Endothelial cell (in vitro differentiated cells): ENCODE measurements around the gene PRAMEF7. TPM values are rescaled to one million over a fixed set of nuclear protein-coding genes. Genes with fewer than 3 reads are reported as not detected.
"Not testable (repeated sequence)": the region's sequence is repeated elsewhere in the genome, so short reads cannot be mapped to it uniquely, and the experiment has no call there.

ENCODE experiments used
- DNase-seq: peaks from one replicate; pipeline ENCODE4 v3.0.0; 2021; ENCODE audit warnings: low spot score
- H3K27ac Mint-ChIP-seq: one replicate; pipeline ENCODE4 v1.8.0; 2021; ENCODE audit warnings: mixed read lengths, inconsistent platforms; ENCODE audit not compliant: unreplicated experiment
- H3K27me3 Mint-ChIP-seq: one replicate; pipeline ENCODE4 v1.8.0; 2021; ENCODE audit warnings: mild to moderate bottlenecking, moderate library complexity, mixed read lengths, inconsistent platforms; ENCODE audit not compliant: unreplicated experiment
- H3K36me3 Mint-ChIP-seq: one replicate; pipeline ENCODE4 v1.8.0; 2021; ENCODE audit warnings: mild to moderate bottlenecking, low read depth, mixed read lengths, inconsistent platforms; ENCODE audit not compliant: unreplicated experiment
- H3K4me1 Mint-ChIP-seq: one replicate; pipeline ENCODE4 v1.8.0; 2021; ENCODE audit warnings: mild to moderate bottlenecking, mixed read lengths, inconsistent platforms; ENCODE audit not compliant: unreplicated experiment
- H3K4me3 Mint-ChIP-seq: one replicate; pipeline ENCODE4 v1.8.0; 2021; ENCODE audit warnings: mild to moderate bottlenecking, mixed read lengths, inconsistent platforms; ENCODE audit not compliant: unreplicated experiment
- H3K9me3 Mint-ChIP-seq: one replicate; pipeline ENCODE4 v1.8.0; 2021; ENCODE audit warnings: mixed read lengths, inconsistent platforms; ENCODE audit not compliant: unreplicated experiment
- long read RNA-seq: library from polyadenylated mRNA; unstranded; transcript quantifications from one replicate; pipeline ENCODE4 v2.0.0, GENCODE V29; 2020; ENCODE audit not compliant: unreplicated experiment
- total RNA-seq: library from RNA; stranded (reverse); fragmentation: NEBNext Ultra II Directional; extraction: Animal tissue kit (Norgen Biotek cat#: 25700); gene quantifications from one replicate; pipeline ENCODE4 v1.2.1, GENCODE V29; 2021; ENCODE audit not compliant: unreplicated experiment

The PRAMEF7 gene
- not detected for total RNA-seq
- long read RNA-seq = 0 reads

- not testable (repeated sequence) for H3K27me3 Mint-ChIP-seq, H3K9me3 Mint-ChIP-seq, H3K36me3 Mint-ChIP-seq, H3K4me3 Mint-ChIP-seq, H3K4me1 Mint-ChIP-seq, DNase-seq, H3K27ac Mint-ChIP-seq
These were observed at the start of gene PRAMEF7 for GRCh38 chr1:12916310-12916709. PRAMEF7 (plus strand) TSS chr1:12916610; CDS start chr1:12917693, 1,083 bp downstream.

GRCh38 chr1:12878453-12878852 is 38.0 kb upstream of the PRAMEF7 start:
- DNase-seq, H3K4me1 Mint-ChIP-seq, H3K9me3 Mint-ChIP-seq, H3K27ac Mint-ChIP-seq, H3K27me3 Mint-ChIP-seq, H3K36me3 Mint-ChIP-seq, H3K4me3 Mint-ChIP-seq: not testable (repeated sequence)

- H3K36me3 Mint-ChIP-seq, DNase-seq, H3K27ac Mint-ChIP-seq, H3K4me1 Mint-ChIP-seq, H3K4me3 Mint-ChIP-seq, H3K9me3 Mint-ChIP-seq, H3K27me3 Mint-ChIP-seq: not testable (repeated sequence)
These were observed 30.3 kb upstream of the PRAMEF7 start, which contains the start of gene PRAMEF4 for GRCh38 chr1:12886101-12886500. PRAMEF4 (minus strand) TSS chr1:12886201; CDS start chr1:12883394, 2,807 bp downstream.

GRCh38 chr1:12898170-12898569 is 18.2 kb upstream of the PRAMEF7 start, which contains the start of gene PRAMEF10:
PRAMEF10 (minus strand) TSS chr1:12898270; CDS start chr1:12895847, 2,423 bp downstream.
- not testable (repeated sequence) for H3K4me3 Mint-ChIP-seq, H3K9me3 Mint-ChIP-seq, H3K27ac Mint-ChIP-seq, H3K27me3 Mint-ChIP-seq, H3K36me3 Mint-ChIP-seq, DNase-seq, H3K4me1 Mint-ChIP-seq

- H3K4me3 Mint-ChIP-seq, H3K9me3 Mint-ChIP-seq, DNase-seq, H3K36me3 Mint-ChIP-seq, H3K4me1 Mint-ChIP-seq, H3K27ac Mint-ChIP-seq, H3K27me3 Mint-ChIP-seq: not testable (repeated sequence)
These were observed 17.2 kb upstream of the PRAMEF7 start for GRCh38 chr1:12899186-12899585.

- H3K27ac Mint-ChIP-seq, H3K36me3 Mint-ChIP-seq, DNase-seq, H3K4me3 Mint-ChIP-seq, H3K27me3 Mint-ChIP-seq, H3K4me1 Mint-ChIP-seq, H3K9me3 Mint-ChIP-seq: not testable (repeated sequence)
These were observed 12.4 kb upstream of the PRAMEF7 start for GRCh38 chr1:12903793-12904572.

- not testable (repeated sequence) for H3K4me3 Mint-ChIP-seq, H3K27ac Mint-ChIP-seq
These were observed 5.3 kb downstream of the PRAMEF7 start for GRCh38 chr1:12921749-12922148.

GRCh38 chr1:12924368-12924767 is 8.0 kb downstream of the PRAMEF7 start:
- not testable (repeated sequence) for H3K9me3 Mint-ChIP-seq, H3K27ac Mint-ChIP-seq, H3K4me1 Mint-ChIP-seq, H3K36me3 Mint-ChIP-seq, H3K4me3 Mint-ChIP-seq, DNase-seq, H3K27me3 Mint-ChIP-seq

More at GRCh38 chr1:12921749-12922148, 5.3 kb downstream of the PRAMEF7 start:
- not testable (repeated sequence) for H3K36me3 Mint-ChIP-seq, DNase-seq, H3K9me3 Mint-ChIP-seq, H3K27me3 Mint-ChIP-seq, H3K4me1 Mint-ChIP-seq

GRCh38 chr1:12947480-12947879 is 31.1 kb downstream of the PRAMEF7 start, which contains the start of gene PRAMEF6:
PRAMEF6 (minus strand) TSS chr1:12947580; CDS start chr1:12942518, 5,062 bp downstream.
- not testable (repeated sequence) for DNase-seq, H3K4me1 Mint-ChIP-seq, H3K36me3 Mint-ChIP-seq, H3K4me3 Mint-ChIP-seq, H3K9me3 Mint-ChIP-seq, H3K27me3 Mint-ChIP-seq, H3K27ac Mint-ChIP-seq

Other genes starting within 250 kb of the PRAMEF7 start
- gene AADACL3, start 200.5 kb upstream of the PRAMEF7 start, total RNA-seq = not detected
- gene CFAP107, start 170.4 kb upstream of the PRAMEF7 start, total RNA-seq = not detected
- gene PRAMEF12, start 142.9 kb upstream of the PRAMEF7 start, total RNA-seq = not detected
- gene PRAMEF1, start 125.2 kb upstream of the PRAMEF7 start, total RNA-seq = not detected
- not detected for gene PRAMEF11, start 85.2 kb upstream of the PRAMEF7 start, total RNA-seq
- not detected for gene HNRNPCL1, start 67.9 kb upstream of the PRAMEF7 start, total RNA-seq
- gene PRAMEF2, start 59.5 kb upstream of the PRAMEF7 start, total RNA-seq = not detected
- not detected for gene PRAMEF4, start 30.4 kb upstream of the PRAMEF7 start, total RNA-seq
- gene PRAMEF10, start 18.3 kb upstream of the PRAMEF7 start, total RNA-seq = not detected
- gene PRAMEF6, start 31.0 kb downstream of the PRAMEF7 start, total RNA-seq = not detected
- gene PRAMEF27, start 140.0 kb downstream of the PRAMEF7 start, total RNA-seq = not detected
- not detected for gene HNRNPCL3, start 144.2 kb downstream of the PRAMEF7 start, total RNA-seq
- not detected for gene PRAMEF25, start 154.2 kb downstream of the PRAMEF7 start, total RNA-seq
- gene HNRNPCL2, start 200.2 kb downstream of the PRAMEF7 start, total RNA-seq = not detected
- not detected for gene PRAMEF26, start 239.4 kb downstream of the PRAMEF7 start, total RNA-seq
- gene HNRNPCL4, start 249.0 kb downstream of the PRAMEF7 start, total RNA-seq = not detected